Trophoblast cell (in vitro differentiated cells and primary cell): ENCODE data around the gene PDS5B.

Experiments
- DNase-seq, 2 donors: peaks; one replicate each; pipeline ENCODE4 v3.0.0-alpha.2; 2016
- H2AFZ ChIP-seq: 2 replicates; pipeline ENCODE4 v1.6.1; 2013; ENCODE audit warnings: low read length, moderate library complexity, mild to moderate bottlenecking; ENCODE audit not compliant: insufficient read depth, poor library complexity
- H2AK5ac ChIP-seq: 2 replicates; pipeline ENCODE4 v1.6.1; 2013; ENCODE audit warnings: mild to moderate bottlenecking, low read length
- H2BK120ac ChIP-seq: 2 replicates; pipeline ENCODE4 v1.6.1; 2013; ENCODE audit warnings: low read length, mild to moderate bottlenecking, moderate library complexity; ENCODE audit not compliant: insufficient read depth, poor library complexity
- H2BK12ac ChIP-seq: 2 replicates; pipeline ENCODE4 v1.6.1; 2013; ENCODE audit warnings: mild to moderate bottlenecking, low read length, moderate library complexity
- H2BK5ac ChIP-seq: 2 replicates; pipeline ENCODE4 v1.6.1; 2013; ENCODE audit warnings: low read length, low read depth, moderate library complexity, mild to moderate bottlenecking; ENCODE audit not compliant: poor library complexity
- H3K14ac ChIP-seq: 2 replicates; pipeline ENCODE4 v1.6.1; 2013; ENCODE audit warnings: mild to moderate bottlenecking, low read length
- H3K18ac ChIP-seq: 2 replicates; pipeline ENCODE4 v1.6.1; 2013; ENCODE audit warnings: mild to moderate bottlenecking, low read length
- H3K23ac ChIP-seq: 2 replicates; pipeline ENCODE4 v1.6.1; 2013; ENCODE audit warnings: low read length
- H3K27ac ChIP-seq: 2 replicates; pipeline ENCODE4 v1.5.1; 2013; ENCODE audit warnings: low read depth, mild to moderate bottlenecking, inconsistent platforms, low read length, moderate library complexity
- H3K27me3 ChIP-seq: 2 replicates; pipeline ENCODE4 v1.6.1; 2013; ENCODE audit warnings: inconsistent platforms, mild to moderate bottlenecking, low read length, moderate library complexity; ENCODE audit not compliant: insufficient read depth
- H3K36me3 ChIP-seq, 2 experiments: 1 replicate in 1 of 2; 2 replicates in 1 of 2; pipeline ENCODE4 v1.6.1; 2013; ENCODE audit warnings: low read length in 2 of 2, mild to moderate bottlenecking in 2 of 2, moderate library complexity in 1 of 2; ENCODE audit not compliant: insufficient read depth in 2 of 2, control insufficient read depth in 1 of 2
- H3K4ac ChIP-seq: 2 replicates; pipeline ENCODE4 v1.6.1; 2013; ENCODE audit warnings: low read depth, mild to moderate bottlenecking, low read length, moderate library complexity
- H3K4me1 ChIP-seq, 2 experiments: 1 replicate in 1 of 2; 2 replicates in 1 of 2; pipeline ENCODE4 v1.6.1; 2013; ENCODE audit warnings: low read length in 2 of 2, mild to moderate bottlenecking in 2 of 2, moderate library complexity in 1 of 2; ENCODE audit not compliant: insufficient read depth in 2 of 2, control insufficient read depth in 1 of 2
- H3K4me2 ChIP-seq: 2 replicates; pipeline ENCODE4 v1.6.1; 2013; ENCODE audit warnings: inconsistent platforms, mild to moderate bottlenecking, low read length, moderate library complexity
- H3K4me3 ChIP-seq: 2 replicates; pipeline ENCODE4 v1.5.1; 2013; ENCODE audit warnings: mild to moderate bottlenecking, low read depth, low read length, inconsistent platforms
- H3K79me1 ChIP-seq: one replicate; pipeline ENCODE4 v1.6.1; 2013; ENCODE audit warnings: low read length
- H3K79me2 ChIP-seq: 2 replicates; pipeline ENCODE4 v1.6.1; 2013; ENCODE audit warnings: low read length, mild to moderate bottlenecking; ENCODE audit not compliant: control insufficient read depth, insufficient read depth, poor library complexity
- H3K9ac ChIP-seq: 2 replicates; pipeline ENCODE4 v1.6.1; 2013; ENCODE audit warnings: mild to moderate bottlenecking, low read length
- H3K9me3 ChIP-seq: 2 replicates; pipeline ENCODE4 v1.6.1; 2013; ENCODE audit warnings: low read depth, mild to moderate bottlenecking, control low read depth, inconsistent platforms, low read length; ENCODE audit not compliant: insufficient read depth
- H4K12ac ChIP-seq: 2 replicates; pipeline ENCODE4 v1.6.1; 2013; ENCODE audit warnings: low read depth, mild to moderate bottlenecking, low read length, moderate library complexity
- H4K8ac ChIP-seq: 2 replicates; pipeline ENCODE4 v1.6.1; 2013; ENCODE audit warnings: low read depth, mild to moderate bottlenecking, low read length, moderate library complexity
- H4K91ac ChIP-seq: one replicate; pipeline ENCODE4 v1.6.1; 2013; ENCODE audit warnings: low read depth, mild to moderate bottlenecking, low read length, moderate library complexity
- WGBS: extraction: QIAGEN DNeasy Blood & Tissue Kit; methylation state at CpG from one replicate; pipeline ENCODE4 v1.1.7; 2013; ENCODE audit warnings: missing lambda C conversion rate; ENCODE audit not compliant: insufficient read length, insufficient coverage; ENCODE audit errors: extremely low coverage; 5-methylcytosine and 5-hydroxymethylcytosine counted together

The PDS5B gene

GRCh38 chr13:32624441-32624840, 38.2 kb downstream of the PDS5B start:
- no peak overlapping the region for H2AK5ac ChIP-seq
- no peak overlapping the region for H2BK12ac ChIP-seq
- H3K9me3 ChIP-seq = no peaks in the 10 kb centered on the region
- DNase-seq = no peak
- no peak overlapping the region for H3K27ac ChIP-seq
- no peak overlapping the region for H2AFZ ChIP-seq
- no peaks in the 10 kb centered on the region for H3K27me3 ChIP-seq
- no peaks in the 10 kb centered on the region for H3K79me1 ChIP-seq
- no peak overlapping the region for H4K8ac ChIP-seq
- H3K9ac ChIP-seq = no peak overlapping the region
- H4K91ac ChIP-seq = no peak overlapping the region
- no CpG with 5 or more reads among the region's 1 CpG for WGBS
- no peak overlapping the region for H3K14ac ChIP-seq
- H2BK120ac ChIP-seq = no peak overlapping the region
- peaks cover 3% of the 10 kb centered on the region for H3K79me2 ChIP-seq
- no peak overlapping the region for H3K4ac ChIP-seq
- H3K4me1 ChIP-seq = no peaks in the 10 kb centered on the region
- no peak overlapping the region for H2BK5ac ChIP-seq
- peaks cover 0 to 2% of the 10 kb centered on the region in 2 experiments for H3K36me3 ChIP-seq
- no peak overlapping the region for H3K4me2 ChIP-seq
- H3K18ac ChIP-seq = no peak overlapping the region
- no peak overlapping the region for H4K12ac ChIP-seq
- no peak overlapping the region for H3K4me3 ChIP-seq
- H3K23ac ChIP-seq = no peak overlapping the region

DNA sequence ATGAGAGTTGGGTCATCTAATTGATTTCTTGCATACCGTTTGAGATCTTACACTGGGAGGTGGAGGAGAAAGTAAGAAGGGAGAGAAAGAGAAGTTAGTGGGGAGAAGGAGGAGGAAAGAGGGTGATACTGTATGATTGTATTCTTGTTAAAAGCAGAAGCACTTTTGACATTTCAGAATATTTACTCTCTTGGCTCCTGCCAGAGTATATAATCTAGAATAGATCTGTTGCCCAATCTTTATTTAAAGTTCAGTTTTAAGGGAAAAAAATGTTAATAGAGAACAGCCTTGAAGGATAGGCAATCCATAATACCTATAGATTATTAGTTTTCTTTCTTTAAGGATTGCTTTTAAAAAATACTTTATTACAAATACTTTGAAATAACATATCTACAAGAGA, 41.5 kb downstream of the PDS5B start:
- H3K23ac ChIP-seq = no peak overlapping the region
- no CpG with 5 or more reads among the region's 1 CpG for WGBS

GRCh38 chr13:32629313-32629712, 43.1 kb downstream of the PDS5B start:
- H2BK120ac ChIP-seq = no peak overlapping the region
- no peak overlapping the region for H4K91ac ChIP-seq
- H4K8ac ChIP-seq = no peak overlapping the region
- no peak overlapping the region for H3K4me3 ChIP-seq
- H3K4me1 ChIP-seq = no peaks in the 10 kb centered on the region
- H3K4ac ChIP-seq = no peak overlapping the region
- no peak overlapping the region for H3K9ac ChIP-seq
- no peaks in the 10 kb centered on the region for H3K79me1 ChIP-seq
- peaks cover 0 to 2% of the 10 kb centered on the region in 2 experiments for H3K36me3 ChIP-seq
- H2AK5ac ChIP-seq = no peak overlapping the region
- no peak overlapping the region for H3K23ac ChIP-seq
- no peaks in the 10 kb centered on the region for H3K27me3 ChIP-seq
- H3K27ac ChIP-seq = no peak overlapping the region
- no peak overlapping the region for H2BK12ac ChIP-seq
- no peak overlapping the region for H3K14ac ChIP-seq
- no peak for DNase-seq
- H3K9me3 ChIP-seq = no peaks in the 10 kb centered on the region
- H3K18ac ChIP-seq = no peak overlapping the region
- H2BK5ac ChIP-seq = no peak overlapping the region
- H2AFZ ChIP-seq = no peak overlapping the region
- H3K79me2 ChIP-seq = peaks cover 2% of the 10 kb centered on the region
- WGBS = no CpG with 5 or more reads among the region's 2 CpGs
- H4K12ac ChIP-seq = no peak overlapping the region
- H3K4me2 ChIP-seq = no peak overlapping the region

More for the DNA sequence above, 41.5 kb downstream of the PDS5B start:
- H3K36me3 ChIP-seq = peaks cover 1 to 2% of the 10 kb centered on the region in 2 experiments
- no peak overlapping the region for H2AK5ac ChIP-seq
- no peak overlapping the region for H3K18ac ChIP-seq
- H4K12ac ChIP-seq = no peak overlapping the region
- H3K4me1 ChIP-seq = no peaks in the 10 kb centered on the region
- H3K4ac ChIP-seq = no peak overlapping the region
- no peak overlapping the region for H2BK5ac ChIP-seq
- no peak for DNase-seq
- H4K8ac ChIP-seq = no peak overlapping the region
- no peak overlapping the region for H3K27ac ChIP-seq
- no peak overlapping the region for H3K4me2 ChIP-seq
- H2BK12ac ChIP-seq = no peak overlapping the region
- H4K91ac ChIP-seq = no peak overlapping the region
- H3K27me3 ChIP-seq = no peaks in the 10 kb centered on the region
- H3K9me3 ChIP-seq = no peaks in the 10 kb centered on the region
- no peaks in the 10 kb centered on the region for H3K79me1 ChIP-seq
- H2BK120ac ChIP-seq = no peak overlapping the region
- H3K14ac ChIP-seq = no peak overlapping the region
- H3K9ac ChIP-seq = no peak overlapping the region
- peaks cover 2% of the 10 kb centered on the region for H3K79me2 ChIP-seq
- no peak overlapping the region for H3K4me3 ChIP-seq
- no peak overlapping the region for H2AFZ ChIP-seq

DNA sequence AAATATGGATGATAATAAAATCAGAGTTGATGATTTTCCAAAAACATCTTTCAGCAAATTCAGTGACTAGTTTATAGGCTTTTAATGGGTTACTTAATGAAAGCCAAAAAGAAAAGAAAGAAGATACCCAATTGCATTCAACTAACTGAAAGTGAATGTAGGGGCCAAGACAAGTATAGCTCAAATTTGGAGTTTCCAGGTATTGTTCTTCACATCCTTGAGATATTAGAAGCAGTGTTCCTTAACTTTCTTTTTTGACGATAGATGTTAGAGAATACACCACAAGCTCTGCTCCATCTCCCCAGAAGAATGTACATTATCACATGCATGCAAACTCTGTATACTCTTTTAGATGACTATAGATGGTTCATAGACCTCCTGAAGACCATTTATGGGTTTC, 43.6 kb downstream of the PDS5B start:
- no peak overlapping the region for H4K8ac ChIP-seq
- H3K27ac ChIP-seq = no peak overlapping the region
- H3K79me2 ChIP-seq = peaks cover 2% of the 10 kb centered on the region
- no peaks in the 10 kb centered on the region for H3K79me1 ChIP-seq
- no peak overlapping the region for H2AFZ ChIP-seq
- no peaks in the 10 kb centered on the region for H3K4me1 ChIP-seq
- no peak overlapping the region for H4K12ac ChIP-seq
- H4K91ac ChIP-seq = no peak overlapping the region
- no peak overlapping the region for H3K18ac ChIP-seq
- no peak overlapping the region for H3K4me3 ChIP-seq
- no peaks in the 10 kb centered on the region for H3K27me3 ChIP-seq
- no peak overlapping the region for H2BK120ac ChIP-seq
- no peak overlapping the region for H2BK5ac ChIP-seq
- no peak overlapping the region for H3K4me2 ChIP-seq
- no peak overlapping the region for H3K23ac ChIP-seq
- no CpG with 5 or more reads among the region's 1 CpG for WGBS
- H2AK5ac ChIP-seq = no peak overlapping the region
- no peak for DNase-seq
- no peak overlapping the region for H3K14ac ChIP-seq
- H2BK12ac ChIP-seq = no peak overlapping the region
- no peak overlapping the region for H3K4ac ChIP-seq
- no peaks in the 10 kb centered on the region for H3K9me3 ChIP-seq
- H3K36me3 ChIP-seq = peaks cover 0 to 2% of the 10 kb centered on the region in 2 experiments
- no peak overlapping the region for H3K9ac ChIP-seq
